Esophagus muscularis mucosa (tissue), 4 donors: ENCODE measurements around the gene SPPL2C. TPM values are rescaled to one million over a fixed set of nuclear protein-coding genes. Genes with fewer than 3 reads are reported as not detected.

Experiments
- DNase-seq: peaks from one replicate; pipeline ENCODE4 v3.0.0-alpha.2; 2017; ENCODE audit errors: extremely low spot score
- H3K27ac ChIP-seq, 4 donors: fragments of 200-600 bp; sonication (generic); replicated peaks in 1 of 4; 1 replicate in 3 of 4; 2 replicates in 1 of 4; pipeline ENCODE4 v1.5.1; 2016 to 2019; ENCODE audit warnings: mild to moderate bottlenecking in 1 of 4
- H3K27me3 ChIP-seq, 4 donors: fragments of 200-600 bp; sonication (generic); one replicate each; pipeline versions ENCODE4 v1.5.1 to v1.6.0; 2016 to 2019
- H3K36me3 ChIP-seq, 4 donors: fragments of 200-600 bp; sonication (generic); one replicate each; pipeline ENCODE4 v1.5.1; 2016 to 2019
- H3K4me1 ChIP-seq, 4 donors: fragments of 200-600 bp; sonication (generic); one replicate each; pipeline ENCODE4 v1.5.1; 2016 to 2019
- H3K4me3 ChIP-seq, 4 donors: fragments of 200-600 bp; sonication (generic); 1 replicate in 2 of 4; 2 replicates in 2 of 4; pipeline ENCODE4 v1.5.1; 2016 to 2019; ENCODE audit warnings: mild to moderate bottlenecking in 4 of 4, moderate library complexity in 1 of 4
- H3K9me3 ChIP-seq, 4 donors: fragments of 200-600 bp; sonication (generic); 1 replicate in 3 of 4; 2 replicates in 1 of 4; pipeline ENCODE4 v1.5.1; 2016 to 2019
- CTCF ChIP-seq, 3 experiments: fragments of 200-600 bp in 2 of 3; fragments of 450-650 bp in 1 of 3; sonication (generic) in 2 of 3; IDR thresholded peaks; one replicate each; pipeline ENCODE4 v1.5.1; 2017 to 2019; ENCODE audit warnings: antibody characterized with exemption in 3 of 3, mild to moderate bottlenecking in 2 of 3, moderate library complexity in 1 of 3
- EP300 ChIP-seq: sonication (generic); formaldehyde crosslinking; IDR thresholded peaks from one replicate; pipeline ENCODE4 v1.6.1; 2017; ENCODE audit warnings: antibody characterized with exemption
- POLR2A ChIP-seq: fragments of 450-650 bp; IDR thresholded peaks from one replicate; pipeline ENCODE4 v1.6.1; 2017; ENCODE audit warnings: antibody characterized with exemption, moderate library complexity, mild to moderate bottlenecking, low read depth
- POLR2AphosphoS5 ChIP-seq, 2 donors: sonication (generic); formaldehyde crosslinking; IDR thresholded peaks; one replicate each; pipeline ENCODE4 v1.6.1; 2017; ENCODE audit warnings: antibody characterized with exemption in 2 of 2
- WGBS: methylation state at CpG from one replicate; pipeline ENCODE4 v1.1.5; 2018; 5-methylcytosine and 5-hydroxymethylcytosine counted together
- intact Hi-C: fragments of 100-400 bp; cut with DNase I; formaldehyde crosslinking; loops from one replicate; pipeline ENCODE4 v1.15.1; 2023
- total RNA-seq, 4 donors: library from RNA; depleted of rRNA; stranded (reverse); fragments of >200 nt; gene quantifications; one replicate each; pipeline versions ENCODE4 v1.1.0 to v1.2.1, GENCODE V29; 2016

SPPL2C gene
- total RNA-seq, 4 donors from 2014 or later, result not detected

GRCh38 chr17:45843722-45844121 lies 959 bp upstream of the SPPL2C start:
- H3K27me3 ChIP-seq, result peaks cover 0 to 21% (median 0%) of the 10 kb centered on the region in 4 donors
- intact Hi-C loops, result no loop called here
- 90% methylated on average over 4 of the region's 4 CpGs for WGBS

GRCh38 chr17:45845376-45846185 lies 900 bp downstream of the SPPL2C start:
- no peak overlapping the region for H3K4me3 ChIP-seq
- WGBS, result 87% methylated on average over 32 of the region's 35 CpGs

More at GRCh38 chr17:45843722-45844121, 959 bp upstream of the SPPL2C start:
- Histone ChIP-seq H3K27ac (no peak overlapping the region), H3K36me3 (no peaks in the 10 kb centered on the region), H3K9me3 (no peaks in the 10 kb centered on the region), H3K4me1 (no peaks in the 10 kb centered on the region), H3K4me3 (no peak overlapping the region)
- no peak for DNase-seq
- no peak for TF ChIP-seq POLR2A
- TF ChIP-seq EP300, result no peak
- TF ChIP-seq POLR2AphosphoS5 (IDR thresholded peaks at IDR 0.05), result no peak
- no peak for TF ChIP-seq CTCF (IDR thresholded peaks at IDR 0.05)

GRCh38 chr17:45846223-45846622 lies 1.5 kb downstream of the SPPL2C start:
- Histone ChIP-seq H3K4me3 (no peak overlapping the region), H3K4me1 (no peaks in the 10 kb centered on the region), H3K9me3 (no peaks in the 10 kb centered on the region), H3K27ac (no peak overlapping the region), H3K27me3 (peaks cover 0 to 27% (median 0%) of the 10 kb centered on the region in 4 donors), H3K36me3 (no peaks in the 10 kb centered on the region)
- intact Hi-C loops, result no loop called here
- WGBS, result 95% methylated on average over 6 of the region's 10 CpGs
- no peak for DNase-seq
- TF ChIP-seq CTCF (IDR thresholded peaks at IDR 0.05), result no peak
- TF ChIP-seq POLR2AphosphoS5 (IDR thresholded peaks at IDR 0.05), result no peak
- TF ChIP-seq POLR2A, result no peak
- no peak for TF ChIP-seq EP300

More at GRCh38 chr17:45845376-45846185, 900 bp downstream of the SPPL2C start:
- Histone ChIP-seq H3K36me3 (no peaks in the 10 kb centered on the region), H3K27me3 (peaks cover 0 to 23% (median 0%) of the 10 kb centered on the region in 4 donors), H3K4me1 (no peaks in the 10 kb centered on the region), H3K27ac (no peak overlapping the region), H3K9me3 (no peaks in the 10 kb centered on the region)
- intact Hi-C loops, result no loop called here
- no peak for TF ChIP-seq POLR2A
- no peak for TF ChIP-seq CTCF (IDR thresholded peaks at IDR 0.05)
- no peak for TF ChIP-seq POLR2AphosphoS5 (IDR thresholded peaks at IDR 0.05)
- TF ChIP-seq EP300, result no peak
- DNase-seq, result no peak

- no peaks in the 10 kb centered on the region for H3K9me3 ChIP-seq
- H3K27me3 ChIP-seq, result peaks cover 0 to 31% (median 0%) of the 10 kb centered on the region in 4 donors
- WGBS, result 74% methylated on average over 9 of the region's 9 CpGs
- H3K36me3 ChIP-seq, result no peaks in the 10 kb centered on the region
- no peak overlapping the region for H3K27ac ChIP-seq
- no peaks in the 10 kb centered on the region for H3K4me1 ChIP-seq
- DNase-seq, result no peak
- no peak for TF ChIP-seq POLR2AphosphoS5 (IDR thresholded peaks at IDR 0.05)
- intact Hi-C loops, result no loop called here
- no peak overlapping the region for H3K4me3 ChIP-seq
Observed at GRCh38 chr17:45846646-45847045, 2.0 kb downstream of the SPPL2C start.

DNA sequence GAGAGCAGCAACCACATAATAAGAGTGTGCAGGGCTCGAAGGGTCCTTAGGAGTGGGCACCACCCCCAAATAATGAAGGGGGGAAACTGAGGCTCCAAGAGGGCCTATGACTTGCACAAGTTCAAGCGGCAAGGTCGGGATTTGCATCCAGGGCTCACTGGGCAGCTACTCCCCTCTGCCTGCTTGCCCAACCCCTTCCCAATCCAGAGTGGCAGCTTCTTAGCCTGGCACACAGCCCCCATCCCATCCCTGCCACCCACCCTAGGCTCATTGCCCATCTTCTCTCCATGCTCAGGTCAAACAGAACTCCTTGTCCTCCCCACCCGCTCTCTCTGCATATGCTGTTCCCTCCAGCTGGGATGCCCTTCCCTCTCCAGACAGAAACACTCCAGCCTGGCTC lies 2.4 kb downstream of the SPPL2C start:
- intact Hi-C loops, result no loop called here
- Histone ChIP-seq H3K36me3 (no peaks in the 10 kb centered on the region), H3K4me3 (no peak overlapping the region), H3K27ac (no peak overlapping the region), H3K4me1 (no peaks in the 10 kb centered on the region), H3K27me3 (peaks cover 0 to 36% (median 0%) of the 10 kb centered on the region in 4 donors), H3K9me3 (no peaks in the 10 kb centered on the region)
- TF ChIP-seq CTCF (IDR thresholded peaks at IDR 0.05) (no peak), POLR2A (no peak), POLR2AphosphoS5 (IDR thresholded peaks at IDR 0.05) (no peak)
- DNase-seq, result no peak
- WGBS, result 90% methylated on average over 4 of the region's 4 CpGs
